Measurements from ENCODE around the gene B4GALNT3.
A peak's percentile ranks its signal among the peaks of the same experiment; 100 is the strongest.

B4GALNT3 gene

GRCh38 chr12:509500-509899 is 49.8 kb downstream of the B4GALNT3 start:
- no peak for DNase-seq (ENCODE audit: low spot score)

- DNase-seq (ENCODE audit: low spot score), result peak; percentile 78
Observed at GRCh38 chr12:510071-510825, 50.5 kb downstream of the B4GALNT3 start.

GRCh38 chr12:512933-513332 is 53.2 kb downstream of the B4GALNT3 start:
- no peak for DNase-seq (ENCODE audit: low spot score)

- DNase-seq (ENCODE audit: low spot score), result no peak
Observed at GRCh38 chr12:513446-513845, 53.7 kb downstream of the B4GALNT3 start.

- DNase-seq (ENCODE audit: low spot score), result no peak
Observed at GRCh38 chr12:517538-517937, 57.8 kb downstream of the B4GALNT3 start.

GRCh38 chr12:520119-520518 is 60.4 kb downstream of the B4GALNT3 start:
- no peak for DNase-seq (ENCODE audit: low spot score)

GRCh38 chr12:522692-523378 is 63.1 kb downstream of the B4GALNT3 start:
- DNase-seq (ENCODE audit: low spot score), result no peak

- DNase-seq (ENCODE audit: low spot score), result no peak
Observed at GRCh38 chr12:524167-524951, 64.6 kb downstream of the B4GALNT3 start.

GRCh38 chr12:526089-526488 is 66.3 kb downstream of the B4GALNT3 start:
- DNase-seq (ENCODE audit: low spot score), result no peak

- DNase-seq (ENCODE audit: low spot score), result no peak
Observed at GRCh38 chr12:527241-527640, 67.5 kb downstream of the B4GALNT3 start.

GRCh38 chr12:527729-528128 is 68.0 kb downstream of the B4GALNT3 start:
- DNase-seq (ENCODE audit: low spot score), result no peak

GRCh38 chr12:530308-530707 is 70.6 kb downstream of the B4GALNT3 start:
- DNase-seq (ENCODE audit: low spot score), result no peak

- no peak for DNase-seq (ENCODE audit: low spot score)
Observed at GRCh38 chr12:530821-531220, 71.1 kb downstream of the B4GALNT3 start.

GRCh38 chr12:531951-532585 is 72.3 kb downstream of the B4GALNT3 start:
- DNase-seq (ENCODE audit: low spot score), result no peak

GRCh38 chr12:532908-533565 is 73.3 kb downstream of the B4GALNT3 start:
- DNase-seq (ENCODE audit: low spot score), result no peak

- DNase-seq (ENCODE audit: low spot score), result no peak
Observed at GRCh38 chr12:533718-534117, 74.0 kb downstream of the B4GALNT3 start.

- DNase-seq (ENCODE audit: low spot score), result no peak
Observed at GRCh38 chr12:534216-534615, 74.5 kb downstream of the B4GALNT3 start.

- DNase-seq (ENCODE audit: low spot score), result no peak
Observed at GRCh38 chr12:535396-535795, 75.7 kb downstream of the B4GALNT3 start.

GRCh38 chr12:536751-537245 is 77.1 kb downstream of the B4GALNT3 start:
- no peak for DNase-seq (ENCODE audit: low spot score)

- DNase-seq (ENCODE audit: low spot score), result no peak
Observed at GRCh38 chr12:537772-538171, 78.0 kb downstream of the B4GALNT3 start.

- peak; percentile 46 for DNase-seq (ENCODE audit: low spot score)
Observed at GRCh38 chr12:538731-539539, 79.2 kb downstream of the B4GALNT3 start.

Measured in ecto neural progenitor cell (in vitro differentiated cells).